ENCODE measurements around the gene TM4SF1.

Gene TM4SF1

GRCh38 chr3:149332771-149333170 is 44.7 kb downstream of the TM4SF1 start:
- DNase-seq, result no peak
- Histone ChIP-seq H3K9me3 (ENCODE audit: control insufficient read depth, low read length) (no peaks in the 10 kb centered on the region), H3K27ac (ENCODE audit: insufficient read depth, low read length, poor library complexity, severe bottlenecking) (no peak overlapping the region), H3K27me3 (replicated peaks; ENCODE audit: control insufficient read depth, insufficient read depth, low read length, poor library complexity, severe bottlenecking) (peaks cover 6% of the 10 kb centered on the region), H3K36me3 (ENCODE audit: control insufficient read depth, insufficient read depth, low read length) (no peaks in the 10 kb centered on the region), H3K4me1 (ENCODE audit: control insufficient read depth, insufficient read depth, low read length, poor library complexity, severe bottlenecking) (no peaks in the 10 kb centered on the region), H3K4me3 (ENCODE audit: insufficient read depth, low read depth, low read length, poor library complexity, severe bottlenecking) (no peak overlapping the region)

- H3K4me3 ChIP-seq (ENCODE audit: insufficient read depth, low read depth, low read length, poor library complexity, severe bottlenecking), result no peak overlapping the region
- H3K4me1 ChIP-seq (ENCODE audit: control insufficient read depth, insufficient read depth, low read length, poor library complexity, severe bottlenecking), result no peaks in the 10 kb centered on the region
- H3K27me3 ChIP-seq (replicated peaks; ENCODE audit: control insufficient read depth, insufficient read depth, low read length, poor library complexity, severe bottlenecking), result peaks cover 6% of the 10 kb centered on the region
- no peaks in the 10 kb centered on the region for H3K36me3 ChIP-seq (ENCODE audit: control insufficient read depth, insufficient read depth, low read length)
- H3K27ac ChIP-seq (ENCODE audit: insufficient read depth, low read length, poor library complexity, severe bottlenecking), result no peak overlapping the region
- H3K9me3 ChIP-seq (ENCODE audit: control insufficient read depth, low read length), result no peaks in the 10 kb centered on the region
- no peak for DNase-seq
These were observed 45.2 kb downstream of the TM4SF1 start for GRCh38 chr3:149332227-149332765.

- Histone ChIP-seq H3K27me3 (replicated peaks; ENCODE audit: control insufficient read depth, insufficient read depth, low read length, poor library complexity, severe bottlenecking) (peaks cover 6% of the 10 kb centered on the region), H3K27ac (ENCODE audit: insufficient read depth, low read length, poor library complexity, severe bottlenecking) (no peak overlapping the region), H3K4me3 (ENCODE audit: insufficient read depth, low read depth, low read length, poor library complexity, severe bottlenecking) (no peak overlapping the region), H3K4me1 (ENCODE audit: control insufficient read depth, insufficient read depth, low read length, poor library complexity, severe bottlenecking) (no peaks in the 10 kb centered on the region), H3K9me3 (ENCODE audit: control insufficient read depth, low read length) (no peaks in the 10 kb centered on the region), H3K36me3 (ENCODE audit: control insufficient read depth, insufficient read depth, low read length) (no peaks in the 10 kb centered on the region)
- no peak for DNase-seq
These were observed 46.1 kb downstream of the TM4SF1 start for GRCh38 chr3:149331396-149331795.

- DNase-seq, result no peak
These were observed 46.7 kb downstream of the TM4SF1 start for GRCh38 chr3:149330609-149331331.

GRCh38 chr3:149327156-149327555 is 50.3 kb downstream of the TM4SF1 start:
- no peaks in the 10 kb centered on the region for H3K27me3 ChIP-seq (replicated peaks; ENCODE audit: control insufficient read depth, insufficient read depth, low read length, poor library complexity, severe bottlenecking)
- no peak overlapping the region for H3K27ac ChIP-seq (ENCODE audit: insufficient read depth, low read length, poor library complexity, severe bottlenecking)
- no peaks in the 10 kb centered on the region for H3K4me1 ChIP-seq (ENCODE audit: control insufficient read depth, insufficient read depth, low read length, poor library complexity, severe bottlenecking)
- no peaks in the 10 kb centered on the region for H3K36me3 ChIP-seq (ENCODE audit: control insufficient read depth, insufficient read depth, low read length)
- H3K9me3 ChIP-seq (ENCODE audit: control insufficient read depth, low read length), result no peaks in the 10 kb centered on the region
- H3K4me3 ChIP-seq (ENCODE audit: insufficient read depth, low read depth, low read length, poor library complexity, severe bottlenecking), result no peak overlapping the region
- no peak for DNase-seq

More at GRCh38 chr3:149330609-149331331, 46.7 kb downstream of the TM4SF1 start:
- no peaks in the 10 kb centered on the region for H3K36me3 ChIP-seq (ENCODE audit: control insufficient read depth, insufficient read depth, low read length)
- no peak overlapping the region for H3K4me3 ChIP-seq (ENCODE audit: insufficient read depth, low read depth, low read length, poor library complexity, severe bottlenecking)
- no peak overlapping the region for H3K27ac ChIP-seq (ENCODE audit: insufficient read depth, low read length, poor library complexity, severe bottlenecking)
- peaks cover 6% of the 10 kb centered on the region for H3K27me3 ChIP-seq (replicated peaks; ENCODE audit: control insufficient read depth, insufficient read depth, low read length, poor library complexity, severe bottlenecking)
- H3K9me3 ChIP-seq (ENCODE audit: control insufficient read depth, low read length), result no peaks in the 10 kb centered on the region
- H3K4me1 ChIP-seq (ENCODE audit: control insufficient read depth, insufficient read depth, low read length, poor library complexity, severe bottlenecking), result no peaks in the 10 kb centered on the region

GRCh38 chr3:149325581-149325980 is 51.9 kb downstream of the TM4SF1 start:
- no peaks in the 10 kb centered on the region for H3K4me1 ChIP-seq (ENCODE audit: control insufficient read depth, insufficient read depth, low read length, poor library complexity, severe bottlenecking)
- DNase-seq, result no peak
- no peaks in the 10 kb centered on the region for H3K27me3 ChIP-seq (replicated peaks; ENCODE audit: control insufficient read depth, insufficient read depth, low read length, poor library complexity, severe bottlenecking)
- H3K9me3 ChIP-seq (ENCODE audit: control insufficient read depth, low read length), result no peaks in the 10 kb centered on the region
- H3K36me3 ChIP-seq (ENCODE audit: control insufficient read depth, insufficient read depth, low read length), result no peaks in the 10 kb centered on the region
- no peak overlapping the region for H3K27ac ChIP-seq (ENCODE audit: insufficient read depth, low read length, poor library complexity, severe bottlenecking)
- no peak overlapping the region for H3K4me3 ChIP-seq (ENCODE audit: insufficient read depth, low read depth, low read length, poor library complexity, severe bottlenecking)

GRCh38 chr3:149324332-149324731 is 53.1 kb downstream of the TM4SF1 start:
- H3K36me3 ChIP-seq (ENCODE audit: control insufficient read depth, insufficient read depth, low read length), result no peaks in the 10 kb centered on the region
- DNase-seq, result no peak
- no peaks in the 10 kb centered on the region for H3K4me1 ChIP-seq (ENCODE audit: control insufficient read depth, insufficient read depth, low read length, poor library complexity, severe bottlenecking)
- no peak overlapping the region for H3K27ac ChIP-seq (ENCODE audit: insufficient read depth, low read length, poor library complexity, severe bottlenecking)
- H3K9me3 ChIP-seq (ENCODE audit: control insufficient read depth, low read length), result no peaks in the 10 kb centered on the region
- H3K4me3 ChIP-seq (ENCODE audit: insufficient read depth, low read depth, low read length, poor library complexity, severe bottlenecking), result no peak overlapping the region
- no peaks in the 10 kb centered on the region for H3K27me3 ChIP-seq (replicated peaks; ENCODE audit: control insufficient read depth, insufficient read depth, low read length, poor library complexity, severe bottlenecking)

- H3K27me3 ChIP-seq (replicated peaks; ENCODE audit: control insufficient read depth, insufficient read depth, low read length, poor library complexity, severe bottlenecking), result peaks cover 4% of the 10 kb centered on the region
- DNase-seq, result no peak
- H3K9me3 ChIP-seq (ENCODE audit: control insufficient read depth, low read length), result no peaks in the 10 kb centered on the region
- no peak overlapping the region for H3K27ac ChIP-seq (ENCODE audit: insufficient read depth, low read length, poor library complexity, severe bottlenecking)
- H3K4me3 ChIP-seq (ENCODE audit: insufficient read depth, low read depth, low read length, poor library complexity, severe bottlenecking), result no peak overlapping the region
- no peaks in the 10 kb centered on the region for H3K36me3 ChIP-seq (ENCODE audit: control insufficient read depth, insufficient read depth, low read length)
- no peaks in the 10 kb centered on the region for H3K4me1 ChIP-seq (ENCODE audit: control insufficient read depth, insufficient read depth, low read length, poor library complexity, severe bottlenecking)
These were observed 55.8 kb downstream of the TM4SF1 start for GRCh38 chr3:149321640-149322039.

GRCh38 chr3:149321136-149321535 is 56.3 kb downstream of the TM4SF1 start:
- no peak for DNase-seq
- Histone ChIP-seq H3K27ac (ENCODE audit: insufficient read depth, low read length, poor library complexity, severe bottlenecking) (no peak overlapping the region), H3K4me3 (ENCODE audit: insufficient read depth, low read depth, low read length, poor library complexity, severe bottlenecking) (no peak overlapping the region), H3K9me3 (ENCODE audit: control insufficient read depth, low read length) (no peaks in the 10 kb centered on the region), H3K36me3 (ENCODE audit: control insufficient read depth, insufficient read depth, low read length) (no peaks in the 10 kb centered on the region), H3K27me3 (replicated peaks; ENCODE audit: control insufficient read depth, insufficient read depth, low read length, poor library complexity, severe bottlenecking) (peaks cover 4% of the 10 kb centered on the region), H3K4me1 (ENCODE audit: control insufficient read depth, insufficient read depth, low read length, poor library complexity, severe bottlenecking) (no peaks in the 10 kb centered on the region)

- Histone ChIP-seq H3K36me3 (ENCODE audit: control insufficient read depth, insufficient read depth, low read length) (no peaks in the 10 kb centered on the region), H3K4me1 (ENCODE audit: control insufficient read depth, insufficient read depth, low read length, poor library complexity, severe bottlenecking) (no peaks in the 10 kb centered on the region), H3K4me3 (ENCODE audit: insufficient read depth, low read depth, low read length, poor library complexity, severe bottlenecking) (no peak overlapping the region), H3K27ac (ENCODE audit: insufficient read depth, low read length, poor library complexity, severe bottlenecking) (no peak overlapping the region), H3K9me3 (ENCODE audit: control insufficient read depth, low read length) (no peaks in the 10 kb centered on the region), H3K27me3 (replicated peaks; ENCODE audit: control insufficient read depth, insufficient read depth, low read length, poor library complexity, severe bottlenecking) (peaks cover 4% of the 10 kb centered on the region)
- no peak for DNase-seq
These were observed 57.7 kb downstream of the TM4SF1 start for GRCh38 chr3:149319750-149320149.

Data from effector memory CD4-positive, alpha-beta T cell (primary cell).